Measurements from ENCODE around the gene ARMC8.

- TF ChIP-seq CTCF (IDR thresholded peaks at IDR 0.05; ENCODE audit: insufficient read depth, low read length) (no peak), POLR2AphosphoS5 (IDR thresholded peaks at IDR 0.05; ENCODE audit: low read depth) (no peak), REST (IDR thresholded peaks at IDR 0.05; ENCODE audit: insufficient replicate concordance, low read depth) (no peak), GABPA (IDR thresholded peaks at IDR 0.05; ENCODE audit: low read depth) (no peak), SPI1 (IDR thresholded peaks at IDR 0.05; ENCODE audit: borderline replicate concordance, low read depth) (no peak)
These were observed 83.1 kb downstream of the ARMC8 start for GRCh38 chr3:138270245-138270644.

All from HL-60 (cell line).